ENCODE results near the gene ARHGAP24. TPM values are rescaled to one million over a fixed set of nuclear protein-coding genes. Genes with fewer than 3 reads are reported as not detected.
"Not testable (repeated sequence)": the region's sequence is repeated elsewhere in the genome, so short reads cannot be mapped to it uniquely, and the experiment has no call there.

ARHGAP24 gene
- total RNA-seq, 1 donor from 2014 or later: 48.6 TPM

DNA sequence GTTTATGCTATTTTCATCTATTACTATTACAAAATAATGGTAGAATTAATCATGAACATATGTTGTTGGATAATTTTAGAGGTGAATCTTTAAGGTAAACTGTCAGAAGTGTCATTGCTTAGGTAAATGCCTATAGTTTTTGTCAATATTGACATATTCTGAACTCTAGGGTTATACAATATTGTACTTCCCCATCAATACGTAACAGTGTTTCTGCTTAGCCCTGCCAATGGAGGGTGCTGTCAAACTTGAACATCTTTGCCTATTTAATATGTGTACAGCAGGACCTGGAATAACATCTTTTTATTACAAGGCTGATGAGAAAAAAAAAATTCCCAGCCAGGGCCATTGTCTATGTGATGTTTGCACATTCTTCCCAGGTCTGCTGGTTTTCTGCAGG lies 40.8 kb downstream of the ARHGAP24 start:
- DNase-seq (ENCODE audit: low spot score): no peak

DNA sequence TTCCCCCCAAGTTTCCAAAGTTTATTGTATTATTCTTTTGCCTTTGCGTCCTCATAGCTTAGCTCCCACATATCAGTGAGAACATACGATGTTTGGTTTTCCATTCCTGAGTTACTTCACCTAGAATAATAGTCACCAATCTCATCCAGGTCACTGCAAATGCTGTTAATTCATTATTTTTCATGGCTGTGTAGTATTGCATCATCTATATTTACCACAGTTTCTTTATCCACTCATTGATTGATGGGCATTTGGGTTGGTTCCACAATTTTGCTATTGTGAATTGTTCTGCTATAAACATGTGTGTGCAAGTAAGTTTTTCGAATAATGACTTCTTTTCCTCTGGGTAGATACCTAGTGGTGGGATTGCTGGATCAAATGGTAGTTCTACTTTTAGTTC lies 43.6 kb downstream of the ARHGAP24 start:
- not testable (repeated sequence) for DNase-seq (ENCODE audit: low spot score)

GRCh38 chr4:85520765-85521749 lies 46.1 kb downstream of the ARHGAP24 start:
- DNase-seq (ENCODE audit: low spot score): no peak

GRCh38 chr4:85522277-85522676 lies 47.3 kb downstream of the ARHGAP24 start:
- DNase-seq (ENCODE audit: low spot score): no peak

- no peak for DNase-seq (ENCODE audit: low spot score)
These were observed 47.9 kb downstream of the ARHGAP24 start for GRCh38 chr4:85522836-85523235.

- no peak for DNase-seq (ENCODE audit: low spot score)
These were observed 52.9 kb downstream of the ARHGAP24 start for GRCh38 chr4:85527815-85528214.

- DNase-seq (ENCODE audit: low spot score): no peak
These were observed 56.8 kb downstream of the ARHGAP24 start for GRCh38 chr4:85531560-85532341.

DNA sequence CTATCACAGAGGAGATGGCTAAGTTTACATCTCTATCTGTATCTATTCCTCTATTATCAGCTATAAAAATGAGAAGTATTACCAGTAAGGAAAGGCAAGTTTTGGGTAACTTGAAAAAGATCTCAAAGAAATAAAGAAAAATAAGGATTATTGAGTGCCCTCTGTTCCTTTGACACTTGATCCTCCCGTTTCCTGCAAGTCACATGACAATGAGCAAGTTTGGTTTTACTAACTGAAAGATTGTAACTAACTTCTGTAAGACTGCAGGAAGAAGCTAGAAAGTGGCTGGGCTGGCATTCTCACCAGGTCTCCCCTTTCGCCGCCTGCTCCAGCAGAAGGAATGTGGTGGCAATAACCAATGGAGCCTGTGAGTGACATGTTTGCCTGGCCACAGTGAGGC lies 59.2 kb downstream of the ARHGAP24 start:
- DNase-seq (ENCODE audit: low spot score): no peak

GRCh38 chr4:85543832-85544231 lies 68.9 kb downstream of the ARHGAP24 start:
- no peak for DNase-seq (ENCODE audit: low spot score)

GRCh38 chr4:85544751-85545150 lies 69.8 kb downstream of the ARHGAP24 start:
- no peak for DNase-seq (ENCODE audit: low spot score)

DNA sequence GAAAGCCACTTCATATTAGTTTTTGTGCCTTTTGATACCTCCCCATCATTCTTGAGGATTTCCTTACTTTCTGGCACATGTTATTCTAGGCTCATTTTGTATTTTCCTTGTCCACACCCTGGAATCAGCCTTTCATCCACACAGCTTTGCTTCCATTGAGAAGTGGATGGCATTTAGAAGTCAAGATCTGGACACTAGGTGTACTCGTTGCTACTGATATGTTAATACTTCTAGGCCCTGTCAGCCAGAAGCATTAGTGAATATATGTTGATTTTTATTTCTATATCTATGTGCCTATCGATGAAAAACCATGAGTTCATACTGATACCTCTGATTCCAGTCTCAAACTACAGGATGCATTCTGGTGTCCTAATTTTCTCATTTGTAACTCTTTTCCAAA lies 73.2 kb downstream of the ARHGAP24 start:
- no peak for DNase-seq (ENCODE audit: low spot score)

GRCh38 chr4:85548841-85549240 lies 73.9 kb downstream of the ARHGAP24 start:
- DNase-seq (ENCODE audit: low spot score): no peak

- no peak for DNase-seq (ENCODE audit: low spot score)
These were observed 80.3 kb downstream of the ARHGAP24 start for GRCh38 chr4:85555206-85555605.

DNA sequence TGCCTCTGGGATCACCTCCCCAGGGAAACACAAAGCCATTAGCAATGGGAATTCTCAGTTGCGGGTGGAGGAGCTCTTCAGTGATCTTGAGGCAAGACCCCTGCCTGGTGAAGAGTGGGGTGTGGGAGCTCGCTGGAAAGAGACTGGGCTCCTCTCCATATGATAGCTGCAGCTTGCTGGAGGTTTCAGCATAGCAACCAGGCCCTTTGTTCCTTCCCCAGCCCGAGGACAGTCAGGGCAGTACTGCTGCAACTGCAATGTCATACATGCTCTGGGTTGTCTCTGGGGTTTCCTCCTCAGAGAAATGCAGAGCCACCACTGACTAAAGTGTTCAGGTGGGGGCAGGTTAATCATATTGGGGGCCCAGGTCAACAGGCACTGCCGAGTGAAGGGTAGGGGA lies 81.3 kb downstream of the ARHGAP24 start:
- DNase-seq (ENCODE audit: low spot score): no peak

- DNase-seq (ENCODE audit: low spot score): no peak
These were observed 82.3 kb downstream of the ARHGAP24 start for GRCh38 chr4:85557016-85557901.

- no peak for DNase-seq (ENCODE audit: low spot score)
These were observed 91.0 kb downstream of the ARHGAP24 start for GRCh38 chr4:85565761-85566480.

GRCh38 chr4:85569730-85570299 lies 94.9 kb downstream of the ARHGAP24 start:
- no peak for DNase-seq (ENCODE audit: low spot score)

GRCh38 chr4:85570388-85570787 lies 95.4 kb downstream of the ARHGAP24 start:
- no peak for DNase-seq (ENCODE audit: low spot score)

DNA sequence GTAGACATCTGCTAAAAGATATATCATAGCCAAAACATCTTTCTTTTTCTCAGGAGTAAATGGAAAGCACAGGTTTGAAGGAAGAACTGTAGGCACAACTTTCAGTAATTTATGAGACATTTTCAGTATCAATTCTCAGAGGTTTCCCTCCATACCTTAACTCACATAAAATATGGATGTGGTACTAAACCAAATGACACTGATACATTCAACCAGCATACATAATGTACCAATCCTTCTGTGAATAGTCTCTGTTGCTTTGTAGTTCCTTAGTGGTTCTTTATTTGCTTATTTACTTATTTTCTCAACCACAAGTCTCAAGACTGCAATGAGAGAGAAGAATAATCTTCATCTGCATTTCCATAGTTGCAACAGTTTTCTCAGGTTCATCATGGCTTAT lies 96.1 kb downstream of the ARHGAP24 start:
- no peak for DNase-seq (ENCODE audit: low spot score)

GRCh38 chr4:85573270-85573669 lies 98.3 kb downstream of the ARHGAP24 start:
- DNase-seq (ENCODE audit: low spot score): no peak
